GM13976 (cell line): Measurements from ENCODE around the gene ARFGEF2.

Experiments used
- DNase-seq: peaks from one replicate; pipeline ENCODE4 v3.0.0; 2012; ENCODE audit warnings: low spot score
- CTCF ChIP-seq: IDR thresholded peaks from 2 replicates; pipeline ENCODE4 v1.5.1; 2012; ENCODE audit warnings: borderline replicate concordance, mild to moderate bottlenecking; ENCODE audit not compliant: insufficient read depth; ENCODE audit errors: extremely low read depth, missing control alignments, control extremely low read depth
- in situ Hi-C: fragments of 300-500 bp; cut with MboI; formaldehyde crosslinking; loops from one replicate; pipeline ENCODE4 v1.12.0; 2022; ENCODE audit warnings: low sequenced_read_pairs, mixed read lengths, inconsistent platforms; ENCODE audit not compliant: unreplicated experiment

Gene ARFGEF2

GRCh38 chr20:48951041-48951440, 29.5 kb downstream of the ARFGEF2 start:
- in situ Hi-C loops: no loop called here
- DNase-seq: no peak
- TF ChIP-seq CTCF: no peak

DNA sequence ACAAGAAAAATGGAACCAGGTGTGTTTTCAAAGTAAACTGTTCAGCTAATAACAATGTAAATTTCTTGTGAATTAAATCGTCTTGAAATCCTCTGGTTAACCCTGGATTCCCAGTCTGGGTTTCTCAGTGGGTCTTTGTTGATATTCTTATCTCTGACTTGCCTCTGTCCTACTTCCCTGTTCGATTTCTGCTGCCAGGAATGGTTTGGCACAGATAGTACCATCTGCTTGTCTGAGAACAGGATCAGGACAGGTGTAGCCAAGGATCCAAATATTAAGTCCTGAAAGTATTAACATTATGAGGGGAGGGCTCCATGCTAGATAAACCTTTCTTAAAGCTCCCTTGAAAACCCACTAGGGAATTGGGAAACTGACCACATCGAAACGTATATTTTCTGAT, 30.1 kb downstream of the ARFGEF2 start:
- TF ChIP-seq CTCF: no peak
- in situ Hi-C loops: no loop called here
- no peak for DNase-seq

DNA sequence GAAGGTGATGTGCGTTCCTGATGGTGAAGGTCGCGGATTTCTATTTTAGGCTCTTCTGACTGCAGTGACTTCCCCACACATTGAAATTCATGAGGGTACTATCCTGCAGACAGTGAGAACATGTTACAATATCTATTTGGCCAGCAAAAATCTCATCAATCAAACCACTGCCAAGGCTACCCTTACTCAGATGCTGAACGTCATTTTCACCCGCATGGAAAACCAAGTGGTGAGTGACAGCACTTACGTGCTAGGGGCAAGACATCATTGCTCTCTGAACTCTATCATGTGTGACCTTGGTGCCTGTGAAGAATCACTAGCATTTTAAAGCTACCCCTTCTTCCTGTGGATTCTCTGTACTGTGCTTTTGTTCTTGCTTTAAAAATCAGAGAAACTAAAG, 31.1 kb downstream of the ARFGEF2 start:
- in situ Hi-C loops: no loop called here
- no peak for TF ChIP-seq CTCF
- DNase-seq: no peak

GRCh38 chr20:48953653-48954052, 32.1 kb downstream of the ARFGEF2 start:
- in situ Hi-C loops: no loop called here
- no peak for DNase-seq
- TF ChIP-seq CTCF: no peak

GRCh38 chr20:48956052-48956451, 34.5 kb downstream of the ARFGEF2 start:
- TF ChIP-seq CTCF: no peak
- DNase-seq: no peak
- in situ Hi-C loops: no loop called here

DNA sequence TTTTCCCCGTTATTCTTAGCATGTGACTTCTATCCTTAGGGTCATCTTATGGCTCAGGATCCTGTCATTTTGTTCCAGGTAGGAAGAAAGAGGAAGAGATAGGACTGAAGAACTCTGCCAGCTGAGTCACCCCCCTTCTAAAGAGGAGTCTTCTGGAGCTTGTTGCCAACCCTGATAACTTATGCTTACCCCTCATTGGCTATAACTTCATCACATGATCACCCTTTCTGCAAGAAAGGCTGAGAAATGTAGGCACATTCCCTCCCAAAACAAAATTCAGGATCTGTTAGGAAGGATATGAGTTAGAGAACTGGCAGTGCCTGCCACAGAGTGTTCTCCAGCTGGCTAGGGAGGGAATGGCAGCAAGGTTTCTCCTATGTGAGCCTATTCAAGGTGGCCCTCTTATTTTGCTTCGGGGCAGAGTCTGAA, 35.6 kb downstream of the ARFGEF2 start:
- TF ChIP-seq CTCF: no peak
- in situ Hi-C loops: no loop called here
- DNase-seq: no peak

GRCh38 chr20:48957533-48957932, 36.0 kb downstream of the ARFGEF2 start:
- DNase-seq: no peak
- TF ChIP-seq CTCF: no peak
- in situ Hi-C loops: no loop called here
